Erythroblast (primary cell): ENCODE results near the gene CNOT8.
A peak's percentile ranks its signal among the peaks of the same experiment; 100 is the strongest.

Experiments
- GATA1 ChIP-seq: IDR thresholded peaks from 2 replicates; pipeline ENCODE4 v1.6.1; 2011; ENCODE audit warnings: low read depth, mild to moderate bottlenecking, control low read depth, low read length, moderate library complexity
- POLR2A ChIP-seq: IDR thresholded peaks from 2 replicates; pipeline ENCODE4 v1.6.1; 2011; ENCODE audit warnings: mild to moderate bottlenecking, low read length

- TF ChIP-seq POLR2A (peak; percentile 57), GATA1 (peak; percentile 54)
Measured at GRCh38 chr5:154840435-154841272, 17.8 kb upstream of the CNOT8 start.
